ENCODE results near the gene FANCB. TPM values are rescaled to one million over a fixed set of nuclear protein-coding genes. Genes with fewer than 3 reads are reported as not detected.

FANCB gene
- total and polyA plus RNA-seq, 2 of the 4 experiments (the other 2 are of a cell fraction): 2.5 to 7.7 TPM

DNA sequence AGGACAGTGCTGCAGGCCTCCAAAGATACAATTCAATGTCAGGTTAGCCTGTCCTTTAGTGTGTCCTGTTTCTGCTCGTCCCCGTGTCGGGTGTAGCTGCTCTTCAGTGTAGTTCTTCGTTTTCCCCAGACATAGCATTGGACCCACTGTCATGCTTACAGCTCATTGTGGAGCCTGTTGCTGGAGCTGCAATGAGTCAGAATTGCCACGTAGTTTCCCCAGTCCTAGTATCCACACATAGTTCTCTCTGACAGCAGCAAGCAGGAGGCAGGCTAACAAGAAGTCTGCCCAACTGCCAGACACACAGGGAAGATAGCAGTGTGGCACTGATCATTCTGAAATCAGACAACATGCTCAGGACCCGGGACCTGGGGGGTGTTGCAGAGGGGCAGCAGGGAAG lies 49.6 kb upstream of the FANCB start (continued):
- no peak for TF ChIP-seq BHLHE40 (IDR thresholded peaks at IDR 0.05; ENCODE audit: low read depth, low read length)

GRCh38 chrX:14920196-14920595 lies 47.3 kb upstream of the FANCB start:
- dilution Hi-C loops (cut with HindIII; ENCODE audit: low sequenced_read_pairs, unreplicated experiment): no loop called here
- WGBS, 2 experiments (ENCODE audit: extremely low coverage in 2 of 2, insufficient read length in 1 of 2): no CpG with 5 or more reads among the region's 2 CpGs
- no TSS peak for BruUV-seq (replicated peaks)

More at GRCh38 chrX:14920196-14920595, 47.3 kb upstream of the FANCB start:
- Histone ChIP-seq H3K36me3 (ENCODE audit: control insufficient read depth, insufficient read depth, low read length) (peaks cover 6% of the 10 kb centered on the region), H2BK5ac (ENCODE audit: low read depth, low read length, poor library complexity, severe bottlenecking) (peak overlapping the region; percentile 94), H3K9ac (ENCODE audit: low read depth, low read length) (no peak overlapping the region), H3K79me1 (ENCODE audit: low read depth in 1 of 2, low read length in 2 of 2) (peaks cover 5 to 7% of the 10 kb centered on the region in 2 experiments; a peak in 2 of 4 replicates), H2AK9ac (replicated peaks; ENCODE audit: low read depth, low read length, poor library complexity) (no peak overlapping the region), H3K56ac (ENCODE audit: extremely low read depth, insufficient read depth, low read length) (peak overlapping the region; percentile 83; the same call in 1 of the 2 replicates), H3K4me3 (ENCODE audit: insufficient read depth, low read depth, low read length) (no peak overlapping the region), H3K9me3 (ENCODE audit: control insufficient read depth, insufficient read depth, low read length) (no peaks in the 10 kb centered on the region), H3K18ac (ENCODE audit: low read depth, low read length) (peak overlapping the region; percentile 82), H3K9me1 (ENCODE audit: insufficient read depth, low read length) (0 out of 2 replicates have a peak, but pooled peaks cover 2% of the 10 kb centered on the region), H3K27me3 (ENCODE audit: control insufficient read depth, insufficient read depth, low read length) (no peaks in the 10 kb centered on the region), H3K4ac (ENCODE audit: low read depth, low read length) (0 out of 2 replicates have a peak overlapping the region, but pooled peaks have one; percentile 71), H2AK5ac (ENCODE audit: low read depth, low read length) (no peak overlapping the region), H4K5ac (ENCODE audit: low read depth, low read length) (no peak overlapping the region), H4K91ac (ENCODE audit: insufficient read depth, low read depth, low read length) (no peak overlapping the region; the same call in 1 of the 2 replicates), H3K27ac (ENCODE audit: insufficient read depth, low read length) (0 out of 2 replicates have a peak overlapping the region, but pooled peaks have one; percentile 61), H3K23ac (ENCODE audit: low read depth, low read length) (peak overlapping the region; percentile 84; the same call in 1 of the 2 replicates), H3K4me2 (ENCODE audit: low read depth, low read length) (no peak overlapping the region), H3K14ac (replicated peaks; ENCODE audit: low read depth, low read length) (no peak overlapping the region), H2BK120ac (ENCODE audit: low read depth, low read length) (peak overlapping the region; percentile 91), H2BK15ac (ENCODE audit: low read depth, low read length) (no peak overlapping the region), H3K4me1 (ENCODE audit: control insufficient read depth, insufficient read depth, low read length) (peaks cover 7% of the 10 kb centered on the region), H2BK20ac (ENCODE audit: low read depth, low read length) (no peak overlapping the region), H2AFZ (replicated peaks; ENCODE audit: low read length, poor library complexity) (no peak overlapping the region), H4K8ac (ENCODE audit: low read depth in 2 of 2, low read length in 2 of 2) (peak overlapping the region in 1 of 2 experiments; percentile 74; a peak in 1 of 4 replicates), H4K20me1 (ENCODE audit: insufficient read depth, low read length) (no peaks in the 10 kb centered on the region)
- DNase-seq (peak; percentile 74), ATAC-seq (ENCODE audit: low read depth) (no peak; the same call in 1 of the 2 replicates)
- intact Hi-C loops (cut with micrococcal nuclease) (no loop called here), in situ Hi-C loops (cut with MboI; ENCODE audit: low sequenced_read_pairs) (no loop called here)
- ChIA-PET CTCF (interaction anchor here (0.9 to 1.2 kb wide), 2 partner anchors 22 to 44 kb away, joined by 4 to 6 read pairs; no protein-coding TSS in a partner anchor), POLR2A (ENCODE audit: unreplicated experiment) (no interaction called here)
- peak; percentile 50; the same call in 1 of the 2 replicates for TF ChIP-seq NFE2L2 (IDR thresholded peaks at IDR 0.05; ENCODE audit: low read depth, low read length)
- no peak for TF ChIP-seq MXI1 (IDR thresholded peaks at IDR 0.05; ENCODE audit: borderline replicate concordance, low read depth, low read length)
- no peak for TF ChIP-seq POLR2A (IDR thresholded peaks at IDR 0.05; ENCODE audit: low read depth, low read length)
